AG10803 (cell line): ENCODE measurements around the gene ANTXR1.

Source experiments
- DNase-seq: peaks from one replicate; pipeline ENCODE4 v3.0.0; 2010; ENCODE audit warnings: low read depth
- H3K4me3 ChIP-seq: 2 replicates; pipeline ENCODE4 v1.5.1; 2011; ENCODE audit warnings: mild to moderate bottlenecking, low read length, control low read depth
- TF ChIP-seq, protein P1 (sequence below): conservative IDR thresholded peaks from 2 replicates; pipeline ENCODE4 v1.5.1; 2011; ENCODE audit warnings: mild to moderate bottlenecking, low read length, control low read depth, inconsistent platforms

Gene ANTXR1

GRCh38 chr2:69238449-69239031 lies 225.6 kb downstream of the ANTXR1 start:
- TF ChIP-seq, protein P1, sequence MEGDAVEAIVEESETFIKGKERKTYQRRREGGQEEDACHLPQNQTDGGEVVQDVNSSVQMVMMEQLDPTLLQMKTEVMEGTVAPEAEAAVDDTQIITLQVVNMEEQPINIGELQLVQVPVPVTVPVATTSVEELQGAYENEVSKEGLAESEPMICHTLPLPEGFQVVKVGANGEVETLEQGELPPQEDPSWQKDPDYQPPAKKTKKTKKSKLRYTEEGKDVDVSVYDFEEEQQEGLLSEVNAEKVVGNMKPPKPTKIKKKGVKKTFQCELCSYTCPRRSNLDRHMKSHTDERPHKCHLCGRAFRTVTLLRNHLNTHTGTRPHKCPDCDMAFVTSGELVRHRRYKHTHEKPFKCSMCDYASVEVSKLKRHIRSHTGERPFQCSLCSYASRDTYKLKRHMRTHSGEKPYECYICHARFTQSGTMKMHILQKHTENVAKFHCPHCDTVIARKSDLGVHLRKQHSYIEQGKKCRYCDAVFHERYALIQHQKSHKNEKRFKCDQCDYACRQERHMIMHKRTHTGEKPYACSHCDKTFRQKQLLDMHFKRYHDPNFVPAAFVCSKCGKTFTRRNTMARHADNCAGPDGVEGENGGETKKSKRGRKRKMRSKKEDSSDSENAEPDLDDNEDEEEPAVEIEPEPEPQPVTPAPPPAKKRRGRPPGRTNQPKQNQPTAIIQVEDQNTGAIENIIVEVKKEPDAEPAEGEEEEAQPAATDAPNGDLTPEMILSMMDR: peak; percentile 49
- H3K4me3 ChIP-seq: no peak overlapping the region
- peak; percentile 97 for DNase-seq

GRCh38 chr2:69241093-69241492 lies 228.1 kb downstream of the ANTXR1 start:
- TF ChIP-seq, protein P1: no peak
- peak; percentile 70 for DNase-seq
- no peak overlapping the region for H3K4me3 ChIP-seq

DNA sequence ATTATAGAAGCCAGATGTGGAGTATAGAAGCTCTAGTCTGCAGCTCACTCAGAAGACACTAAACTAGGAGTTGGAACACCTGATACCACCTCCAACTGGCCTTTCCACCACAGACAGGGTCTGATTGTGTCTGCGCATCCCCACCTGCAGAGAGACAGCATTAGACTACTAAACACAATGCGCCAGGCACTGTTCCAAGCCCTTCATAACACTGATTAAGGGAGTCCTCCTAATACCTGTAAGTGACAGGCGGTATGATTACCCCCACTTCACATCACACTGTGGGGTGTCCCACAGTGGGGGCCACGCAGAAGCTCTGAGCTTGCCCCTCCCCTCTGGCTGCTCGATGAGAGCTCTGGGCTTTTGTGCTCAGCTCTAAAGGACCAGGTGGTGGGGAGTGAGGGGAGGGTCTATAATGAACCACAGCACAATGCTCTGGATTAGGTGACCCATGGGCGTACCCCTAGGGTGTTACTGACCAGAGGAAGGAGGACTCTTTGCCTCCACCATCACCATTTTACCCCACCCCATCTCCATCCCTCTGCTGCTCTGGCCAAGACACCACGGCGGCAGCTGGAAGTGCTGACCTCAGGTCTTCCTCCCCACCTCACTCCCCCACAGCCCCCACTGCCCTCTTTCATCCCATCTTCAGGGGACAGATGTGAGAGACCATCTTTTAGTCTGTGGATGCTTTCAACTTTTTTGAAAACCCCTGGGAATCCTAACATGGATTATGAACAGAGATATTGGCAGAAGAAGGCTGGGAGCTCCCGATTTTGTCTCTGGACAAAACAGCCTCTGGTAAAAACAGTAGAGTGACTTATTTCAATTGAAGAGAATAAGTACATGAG lies 228.9 kb downstream of the ANTXR1 start:
- H3K4me3 ChIP-seq: no peak overlapping the region
- TF ChIP-seq, protein P1: no peak
- DNase-seq: peak; percentile 16

- TF ChIP-seq, protein P1: no peak
- no peak overlapping the region for H3K4me3 ChIP-seq
- peak; percentile 97 for DNase-seq
Observed at GRCh38 chr2:69242651-69243051, 229.7 kb downstream of the ANTXR1 start.

DNA sequence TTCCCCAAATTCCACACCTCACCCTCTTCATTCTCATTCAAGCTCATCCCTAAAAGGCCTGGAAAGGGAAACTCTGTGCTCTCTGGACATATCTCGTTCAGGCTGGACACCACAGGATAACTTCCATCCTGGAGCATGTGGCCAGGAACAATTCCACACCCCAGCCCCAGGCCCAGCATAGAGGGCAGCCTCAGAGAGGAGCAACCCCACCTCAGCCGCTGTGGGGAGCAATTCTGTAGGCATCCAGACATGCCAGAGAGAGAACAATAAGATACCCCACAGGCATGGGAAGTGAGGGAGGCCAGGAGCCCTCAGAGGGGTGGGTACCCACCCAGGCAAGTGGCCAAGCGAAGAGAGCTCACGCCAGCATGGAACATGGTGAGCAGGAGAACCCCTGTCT lies 230.7 kb downstream of the ANTXR1 start:
- no peak for DNase-seq
- TF ChIP-seq, protein P1: no peak
- no peak overlapping the region for H3K4me3 ChIP-seq

DNA sequence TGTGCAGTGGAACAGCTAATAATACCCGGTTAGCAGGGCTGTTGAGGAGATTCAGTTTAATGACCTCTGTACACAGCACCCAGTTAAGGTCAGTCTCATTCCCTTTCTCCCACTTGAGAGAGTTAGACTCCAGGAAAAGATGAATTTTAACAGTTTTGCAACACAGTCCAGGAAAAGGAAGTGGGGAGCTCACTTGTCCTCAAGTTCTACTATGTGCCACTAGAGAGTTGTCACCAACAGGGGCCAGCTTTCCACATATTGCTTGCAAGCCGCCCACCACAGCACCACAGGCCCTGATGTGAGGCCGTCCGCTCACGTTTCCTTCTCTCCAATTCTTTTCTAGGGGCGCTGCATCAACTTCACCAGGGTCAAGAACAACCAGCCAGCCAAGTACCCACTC lies 231.9 kb downstream of the ANTXR1 start:
- TF ChIP-seq, protein P1: no peak

DNA sequence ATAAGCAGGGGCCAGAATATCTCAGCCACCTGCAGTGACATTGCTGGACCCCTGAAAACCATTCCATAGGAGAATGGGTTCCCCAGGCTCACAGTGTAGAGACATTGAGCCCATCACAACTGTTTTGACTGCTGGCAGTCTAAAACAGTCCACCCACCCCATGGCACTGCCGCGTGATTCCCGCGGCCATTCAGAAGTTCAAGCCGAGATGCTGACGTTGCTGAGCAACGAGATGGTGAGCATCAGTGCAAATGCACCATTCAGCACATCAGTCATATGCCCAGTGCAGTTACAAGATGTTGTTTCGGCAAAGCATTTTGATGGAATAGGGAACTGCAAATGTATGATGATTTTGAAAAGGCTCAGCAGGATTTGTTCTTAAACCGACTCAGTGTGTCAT lies 234.6 kb downstream of the ANTXR1 start:
- DNase-seq: no peak
- TF ChIP-seq, protein P1: no peak
- no peak overlapping the region for H3K4me3 ChIP-seq

More for the DNA sequence above, 231.9 kb downstream of the ANTXR1 start:
- no peak overlapping the region for H3K4me3 ChIP-seq
- DNase-seq: no peak
